Sigmoid colon (tissue), 7 donors: ENCODE measurements around the gene GFY. TPM values are rescaled to one million over a fixed set of nuclear protein-coding genes. Genes with fewer than 3 reads are reported as not detected.
"Not testable (repeated sequence)": the region's sequence is repeated elsewhere in the genome, so short reads cannot be mapped to it uniquely, and the experiment has no call there.

Source experiments
- DNase-seq: peaks from one replicate; pipeline ENCODE4 v3.0.0-alpha.2; 2019
- H3K27ac ChIP-seq, 4 donors: fragments of 200-600 bp; sonication (generic); one replicate each; pipeline ENCODE4 v1.5.1; 2016 to 2019; ENCODE audit warnings: mild to moderate bottlenecking in 1 of 4
- H3K27me3 ChIP-seq, 3 donors: fragments of 200-600 bp; sonication (generic); one replicate each; pipeline ENCODE4 v1.5.1; 2019; ENCODE audit warnings: mild to moderate bottlenecking in 1 of 3
- H3K36me3 ChIP-seq, 4 donors: fragments of 200-600 bp; sonication (generic); one replicate each; pipeline ENCODE4 v1.5.1; 2016 to 2019
- H3K4me1 ChIP-seq, 4 donors: fragments of 200-600 bp; sonication (generic); one replicate each; pipeline ENCODE4 v1.5.1; 2017 to 2019
- H3K4me3 ChIP-seq, 4 donors: fragments of 200-600 bp; sonication (generic); one replicate each; pipeline ENCODE4 v1.5.1; 2017 to 2019; ENCODE audit warnings: mild to moderate bottlenecking in 2 of 4, moderate library complexity in 1 of 4
- H3K9me3 ChIP-seq, 4 donors: fragments of 200-600 bp in 3 of 4; sonication (generic) in 3 of 4; one replicate each; pipeline versions ENCODE4 v1.5.1 to v1.6.1; 2013 to 2019
- CTCF ChIP-seq, 4 experiments: fragments of 450-650 bp in 3 of 4; fragments of 200-600 bp in 1 of 4; IDR thresholded peaks; one replicate each; pipeline ENCODE4 v1.5.1; 2016 to 2019; ENCODE audit warnings: antibody characterized with exemption in 4 of 4, mild to moderate bottlenecking in 3 of 4, moderate library complexity in 2 of 4
- EP300 ChIP-seq, 4 donors: sonication (generic); formaldehyde crosslinking; IDR thresholded peaks; one replicate each; pipeline ENCODE4 v1.6.1; 2017; ENCODE audit warnings: antibody characterized with exemption in 4 of 4
- POLR2A ChIP-seq, 2 donors: fragments of 450-650 bp; IDR thresholded peaks; one replicate each; pipeline ENCODE4 v1.6.1; 2016; ENCODE audit warnings: antibody characterized with exemption in 2 of 2, mild to moderate bottlenecking in 2 of 2, moderate library complexity in 2 of 2
- POLR2AphosphoS5 ChIP-seq, 4 donors: sonication (generic); formaldehyde crosslinking; IDR thresholded peaks; one replicate each; pipeline ENCODE4 v1.6.1; 2017; ENCODE audit warnings: antibody characterized with exemption in 4 of 4
- WGBS, 2 donors: extraction: QIAGEN DNeasy Blood & Tissue Kit; methylation state at CpG; one replicate each; pipeline ENCODE4 v1.1.7; 2013; 5-methylcytosine and 5-hydroxymethylcytosine counted together
- intact Hi-C: fragments of 100-400 bp; cut with DNase I; formaldehyde crosslinking; loops from one replicate; pipeline ENCODE4 v1.15.1; 2023
- polyA plus RNA-seq, 3 donors: library from polyadenylated mRNA; stranded (reverse); fragments of 200-250 nt; gene quantifications; one replicate each; pipeline ENCODE4 v1.2.3, GENCODE V29; 2013
- total RNA-seq, 4 donors: library from RNA; depleted of rRNA; stranded (reverse); fragments of >200 nt; gene quantifications; one replicate each; pipeline ENCODE4 v1.1.0, GENCODE V29; 2016
- donor health status: healthy with polysubstance abuse.
- donor health status: Bipolar disorder and iron deficiency.
- donor health status: healthy.

The GFY gene
- total and polyA plus RNA-seq, 7 donors = not detected

GRCh38 chr19:49470615-49470978, 45.4 kb downstream of the GFY start:
- H3K27ac ChIP-seq = peak overlapping the region in 1 of 4 donors; percentile 73
- WGBS, 2 donors = 58 to 88% methylated on average over 8 of the region's 8 CpGs
- no peak for TF ChIP-seq EP300 (IDR thresholded peaks at IDR 0.05)
- no peak for TF ChIP-seq CTCF (IDR thresholded peaks at IDR 0.05)
- no peak for TF ChIP-seq POLR2A (IDR thresholded peaks at IDR 0.05)
- no peak for TF ChIP-seq POLR2AphosphoS5 (IDR thresholded peaks at IDR 0.05)

GRCh38 chr19:49472936-49473335, 47.7 kb downstream of the GFY start:
- Histone ChIP-seq H3K4me3 (no peak overlapping the region), H3K36me3 (peaks cover 0 to 13% (median 0%) of the 10 kb centered on the region in 4 donors), H3K27me3 (no peaks in the 10 kb centered on the region), H3K4me1 (peaks cover 0 to 23% (median 8%) of the 10 kb centered on the region in 4 donors), H3K27ac (no peak overlapping the region), H3K9me3 (no peaks in the 10 kb centered on the region)
- no peak for DNase-seq
- no peak for TF ChIP-seq POLR2A (IDR thresholded peaks at IDR 0.05)
- no peak for TF ChIP-seq EP300 (IDR thresholded peaks at IDR 0.05)
- no peak for TF ChIP-seq CTCF (IDR thresholded peaks at IDR 0.05)
- no peak for TF ChIP-seq POLR2AphosphoS5 (IDR thresholded peaks at IDR 0.05)
- WGBS, 2 donors = 72 to 75% methylated on average over 9 of the region's 9 CpGs
- intact Hi-C loops = loop anchor here (10.0 kb wide), 1 partner anchor 838 kb away; the partner anchor contains the start of gene DBP

More at GRCh38 chr19:49470615-49470978, 45.4 kb downstream of the GFY start:
- no peaks in the 10 kb centered on the region for H3K9me3 ChIP-seq
- H3K4me1 ChIP-seq = peaks cover 0 to 18% (median 8%) of the 10 kb centered on the region in 4 donors
- H3K36me3 ChIP-seq = peaks cover 0 to 31% (median 0%) of the 10 kb centered on the region in 4 donors
- no peaks in the 10 kb centered on the region for H3K27me3 ChIP-seq
- DNase-seq = no peak
- no peak overlapping the region for H3K4me3 ChIP-seq
- intact Hi-C loops = loop anchor here (10.0 kb wide), 1 partner anchor 836 kb away; the partner anchor contains the start of gene DBP

GRCh38 chr19:49473501-49473867, 48.3 kb downstream of the GFY start:
- Histone ChIP-seq H3K36me3 (peaks cover 0 to 13% (median 0%) of the 10 kb centered on the region in 4 donors), H3K27ac (peak overlapping the region; percentile 77 to 84 (median 80)), H3K4me1 (peaks cover 0 to 25% (median 12%) of the 10 kb centered on the region in 4 donors), H3K4me3 (peak overlapping the region; percentile 56 to 83 (median 71))
- not testable (repeated sequence) for DNase-seq, H3K27me3 ChIP-seq, H3K9me3 ChIP-seq
- intact Hi-C loops = loop anchor here (10.0 kb wide), 1 partner anchor 839 kb away; the partner anchor contains the start of gene DBP
- 63 to 73% methylated on average over 9 of the region's 9 CpGs for WGBS, 2 donors

GRCh38 chr19:49473868-49474541, 48.8 kb downstream of the GFY start, which contains the start of gene FLT3LG:
Gene FLT3LG (plus strand): TSS chr19:49474215. CDS start chr19:49474640, 425 bp downstream.
- TF ChIP-seq EP300 (IDR thresholded peaks at IDR 0.05) (no peak), POLR2AphosphoS5 (IDR thresholded peaks at IDR 0.05) (peak; percentile 45 to 68 (median 66)), CTCF (IDR thresholded peaks at IDR 0.05) (peak; percentile 96 to 100 (median 98))
- H3K27me3 ChIP-seq = no peaks in the 10 kb centered on the region
- DNase-seq = peak; percentile 92
- no peaks in the 10 kb centered on the region for H3K9me3 ChIP-seq
- intact Hi-C loops = loop anchor here (10.0 kb wide), 1 partner anchor 839 kb away; the partner anchor contains the start of gene DBP
- 1% methylated on average over 33 of the region's 33 CpGs for WGBS, 2 donors
- H3K4me1 ChIP-seq = peaks cover 0 to 27% (median 15%) of the 10 kb centered on the region in 4 donors
- H3K27ac ChIP-seq = peak within 1 kb of the TSS; percentile 77 to 84 (median 80)
- peaks cover 0 to 8% (median 0%) of the 10 kb centered on the region in 4 donors for H3K36me3 ChIP-seq
- peak within 1 kb of the TSS; percentile 56 to 83 (median 71) for H3K4me3 ChIP-seq

GRCh38 chr19:49474542-49474924, 49.3 kb downstream of the GFY start:
- 7 to 14% methylated on average over 11 of the region's 11 CpGs for WGBS, 2 donors
- TF ChIP-seq CTCF (IDR thresholded peaks at IDR 0.05) (no peak), POLR2A (IDR thresholded peaks at IDR 0.05) (no peak), EP300 (IDR thresholded peaks at IDR 0.05) (no peak), POLR2AphosphoS5 (IDR thresholded peaks at IDR 0.05) (no peak)
- H3K9me3 ChIP-seq = no peaks in the 10 kb centered on the region
- peaks cover 0 to 5% (median 0%) of the 10 kb centered on the region in 4 donors for H3K36me3 ChIP-seq
- intact Hi-C loops = loop anchor here (10.0 kb wide), 1 partner anchor 840 kb away; the partner anchor contains the start of gene DBP
- no peak for DNase-seq
- H3K27ac ChIP-seq = peak overlapping the region; percentile 77 to 84 (median 80)
- H3K27me3 ChIP-seq = no peaks in the 10 kb centered on the region
- peak overlapping the region; percentile 56 to 83 (median 71) for H3K4me3 ChIP-seq
- peaks cover 0 to 27% (median 16%) of the 10 kb centered on the region in 4 donors for H3K4me1 ChIP-seq
